ENCODE results near the gene CPA4.

DNA sequence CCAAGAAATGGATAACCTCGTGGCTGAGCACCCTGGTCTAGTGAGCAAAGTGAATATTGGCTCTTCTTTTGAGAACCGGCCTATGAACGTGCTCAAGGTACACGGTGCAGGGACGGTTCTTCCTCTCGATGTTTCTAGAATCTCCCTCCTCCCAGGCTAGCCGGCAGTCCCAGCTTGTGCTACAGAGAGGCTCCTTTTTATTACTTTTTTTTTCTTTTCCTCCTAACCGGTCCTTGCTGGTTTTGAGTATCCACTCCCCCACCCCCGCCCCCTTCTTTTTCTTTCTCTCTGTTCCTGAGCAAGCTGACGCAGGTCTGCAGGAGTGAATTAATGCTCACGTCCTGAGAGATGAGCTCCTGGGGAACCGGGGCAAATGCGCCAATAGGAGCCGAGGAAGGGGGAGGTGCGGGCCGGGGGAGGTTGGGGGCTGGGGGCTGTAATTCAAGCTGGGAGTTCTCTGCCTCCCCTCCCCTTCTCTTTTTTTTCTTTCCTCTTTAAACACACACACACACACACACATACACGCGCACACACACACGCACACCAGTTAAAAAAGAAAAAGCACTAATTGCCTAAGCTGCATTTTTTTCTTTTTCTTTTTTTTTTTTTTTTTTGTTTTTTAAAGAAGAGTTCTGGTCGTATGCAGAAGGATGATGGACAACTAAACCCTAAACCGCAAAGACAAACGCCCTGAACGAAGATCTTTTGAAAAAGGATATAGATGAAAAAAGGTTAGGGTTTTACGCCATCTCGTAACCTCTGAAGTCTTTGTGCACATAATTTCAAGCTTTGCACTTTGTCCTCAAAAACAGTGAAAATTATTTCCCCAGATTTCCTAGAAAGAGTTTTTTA is 19.7 kb upstream of the CPA4 start:
- TF ChIP-seq EZH2 (IDR thresholded peaks at IDR 0.05; ENCODE audit: borderline replicate concordance, insufficient read depth, low read length, poor library complexity, severe bottlenecking), result no peak
- TF ChIP-seq, protein P1, sequence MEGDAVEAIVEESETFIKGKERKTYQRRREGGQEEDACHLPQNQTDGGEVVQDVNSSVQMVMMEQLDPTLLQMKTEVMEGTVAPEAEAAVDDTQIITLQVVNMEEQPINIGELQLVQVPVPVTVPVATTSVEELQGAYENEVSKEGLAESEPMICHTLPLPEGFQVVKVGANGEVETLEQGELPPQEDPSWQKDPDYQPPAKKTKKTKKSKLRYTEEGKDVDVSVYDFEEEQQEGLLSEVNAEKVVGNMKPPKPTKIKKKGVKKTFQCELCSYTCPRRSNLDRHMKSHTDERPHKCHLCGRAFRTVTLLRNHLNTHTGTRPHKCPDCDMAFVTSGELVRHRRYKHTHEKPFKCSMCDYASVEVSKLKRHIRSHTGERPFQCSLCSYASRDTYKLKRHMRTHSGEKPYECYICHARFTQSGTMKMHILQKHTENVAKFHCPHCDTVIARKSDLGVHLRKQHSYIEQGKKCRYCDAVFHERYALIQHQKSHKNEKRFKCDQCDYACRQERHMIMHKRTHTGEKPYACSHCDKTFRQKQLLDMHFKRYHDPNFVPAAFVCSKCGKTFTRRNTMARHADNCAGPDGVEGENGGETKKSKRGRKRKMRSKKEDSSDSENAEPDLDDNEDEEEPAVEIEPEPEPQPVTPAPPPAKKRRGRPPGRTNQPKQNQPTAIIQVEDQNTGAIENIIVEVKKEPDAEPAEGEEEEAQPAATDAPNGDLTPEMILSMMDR (IDR thresholded peaks at IDR 0.05; ENCODE audit: poor library complexity, severe bottlenecking), result no peak
- TF ChIP-seq EP300 (conservative IDR thresholded peaks at IDR 0.05; ENCODE audit: poor library complexity, severe bottlenecking), result peak; percentile 75
- TF ChIP-seq RAD21 (conservative IDR thresholded peaks at IDR 0.05), result peak; percentile 48
- TF ChIP-seq, protein P2, sequence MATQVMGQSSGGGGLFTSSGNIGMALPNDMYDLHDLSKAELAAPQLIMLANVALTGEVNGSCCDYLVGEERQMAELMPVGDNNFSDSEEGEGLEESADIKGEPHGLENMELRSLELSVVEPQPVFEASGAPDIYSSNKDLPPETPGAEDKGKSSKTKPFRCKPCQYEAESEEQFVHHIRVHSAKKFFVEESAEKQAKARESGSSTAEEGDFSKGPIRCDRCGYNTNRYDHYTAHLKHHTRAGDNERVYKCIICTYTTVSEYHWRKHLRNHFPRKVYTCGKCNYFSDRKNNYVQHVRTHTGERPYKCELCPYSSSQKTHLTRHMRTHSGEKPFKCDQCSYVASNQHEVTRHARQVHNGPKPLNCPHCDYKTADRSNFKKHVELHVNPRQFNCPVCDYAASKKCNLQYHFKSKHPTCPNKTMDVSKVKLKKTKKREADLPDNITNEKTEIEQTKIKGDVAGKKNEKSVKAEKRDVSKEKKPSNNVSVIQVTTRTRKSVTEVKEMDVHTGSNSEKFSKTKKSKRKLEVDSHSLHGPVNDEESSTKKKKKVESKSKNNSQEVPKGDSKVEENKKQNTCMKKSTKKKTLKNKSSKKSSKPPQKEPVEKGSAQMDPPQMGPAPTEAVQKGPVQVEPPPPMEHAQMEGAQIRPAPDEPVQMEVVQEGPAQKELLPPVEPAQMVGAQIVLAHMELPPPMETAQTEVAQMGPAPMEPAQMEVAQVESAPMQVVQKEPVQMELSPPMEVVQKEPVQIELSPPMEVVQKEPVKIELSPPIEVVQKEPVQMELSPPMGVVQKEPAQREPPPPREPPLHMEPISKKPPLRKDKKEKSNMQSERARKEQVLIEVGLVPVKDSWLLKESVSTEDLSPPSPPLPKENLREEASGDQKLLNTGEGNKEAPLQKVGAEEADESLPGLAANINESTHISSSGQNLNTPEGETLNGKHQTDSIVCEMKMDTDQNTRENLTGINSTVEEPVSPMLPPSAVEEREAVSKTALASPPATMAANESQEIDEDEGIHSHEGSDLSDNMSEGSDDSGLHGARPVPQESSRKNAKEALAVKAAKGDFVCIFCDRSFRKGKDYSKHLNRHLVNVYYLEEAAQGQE (IDR thresholded peaks at IDR 0.05; ENCODE audit: borderline replicate concordance), result peak; percentile 80
- TF ChIP-seq TAF1 (IDR thresholded peaks at IDR 0.05; ENCODE audit: low read depth), result peak; percentile 64
- peak; percentile 44 for TF ChIP-seq SMC3 (conservative IDR thresholded peaks at IDR 0.05; ENCODE audit: poor library complexity)
- TF ChIP-seq POLR2AphosphoS5 (IDR thresholded peaks at IDR 0.05), result peak; percentile 76
